ENCODE measurements around the gene STEEP1. TPM values are rescaled to one million over a fixed set of nuclear protein-coding genes. Genes with fewer than 3 reads are reported as not detected.

Gene STEEP1
- total and polyA plus RNA-seq, 10 of the 15 experiments (the other 5 are each of a cell fraction or from before 2014, with no cell fraction given), result 15.1 to 53.8 (median 26.0) TPM

DNA sequence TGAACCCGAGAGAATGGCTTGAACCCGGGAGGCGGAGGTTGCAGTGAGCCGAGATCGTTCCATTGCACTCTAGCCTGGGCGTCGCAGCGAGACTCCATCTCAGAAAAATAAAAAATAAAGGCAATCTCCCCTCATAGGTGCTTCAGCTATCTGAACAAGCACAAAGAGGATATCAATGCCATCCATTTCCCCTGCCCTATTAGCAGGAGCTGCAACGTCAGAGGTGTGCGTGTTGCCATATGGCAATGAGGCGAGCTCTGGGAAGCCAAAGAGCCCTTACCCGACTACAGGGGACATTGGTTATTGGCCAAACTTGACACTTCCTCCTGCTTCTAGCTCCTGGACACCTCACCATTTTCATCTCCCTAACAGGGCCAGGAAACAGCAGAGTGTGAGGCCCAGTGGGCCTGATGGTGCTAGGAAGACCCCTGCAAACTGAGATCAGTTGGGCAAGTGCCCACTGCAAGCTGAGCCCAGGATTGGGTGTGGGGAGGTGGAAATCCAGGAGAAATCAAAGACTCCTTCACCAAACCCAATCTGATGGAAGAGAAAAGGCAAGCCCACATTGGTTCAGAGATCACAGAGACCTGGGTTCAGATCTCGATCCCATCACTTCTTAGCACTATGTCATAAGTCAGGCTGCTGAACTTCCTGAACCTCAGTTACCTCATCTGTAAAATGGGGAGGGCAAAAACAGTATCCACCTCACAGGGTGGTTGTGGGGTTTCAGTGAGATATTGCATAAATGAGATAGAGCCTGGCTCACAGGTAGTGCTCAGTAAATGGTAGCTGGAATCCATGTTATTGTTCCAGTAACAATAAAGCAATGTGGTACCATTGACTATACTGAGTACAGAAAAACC, 75.8 kb downstream of the STEEP1 start:
- H3K27ac ChIP-seq (ENCODE audit: control insufficient read depth, insufficient read depth), result no peak overlapping the region
- no peaks in the 10 kb centered on the region for H3K27me3 ChIP-seq (replicated peaks in 1 of 2; ENCODE audit: control insufficient read depth in 2 of 2, insufficient read depth in 2 of 2, low read length in 1 of 2)
- RAD21 ChIA-PET (ENCODE audit: unreplicated experiment), result interaction anchor here (1.0 to 2.7 kb wide), 5 partner anchors 11 to 244 kb away, joined by 3 to 16 read pairs (median 3); no protein-coding TSS in a partner anchor
- H3K36me3 ChIP-seq (ENCODE audit: control insufficient read depth in 2 of 2, insufficient read depth in 2 of 2, low read length in 1 of 2), result no peaks in the 10 kb centered on the region
- no TSS peak for BruUV-seq (replicated peaks)
- FAIRE-seq, result no peak
- H3K4me1 ChIP-seq (ENCODE audit: control insufficient read depth, insufficient read depth, low read length), result no peaks in the 10 kb centered on the region
- CTCF ChIA-PET, result interaction anchor here (0.6 to 6.2 kb wide), 14 partner anchors 11 to 295 kb away, joined by 3 to 59 read pairs (median 4); no protein-coding TSS in a partner anchor
- H4K20me1 ChIP-seq (ENCODE audit: control insufficient read depth, insufficient read depth), result no peaks in the 10 kb centered on the region
- no peak overlapping the region for H3K9ac ChIP-seq (ENCODE audit: control insufficient read depth, insufficient read depth, low read length)
- no peak overlapping the region for H2AFZ ChIP-seq (ENCODE audit: control insufficient read depth, low read depth, low read length)
- intact Hi-C loops (cut with micrococcal nuclease; ENCODE audit: unreplicated experiment) (loop anchor here (5.0 to 10.0 kb wide), 2 partner anchors 288 to 395 kb away; no protein-coding TSS in a partner anchor), in situ Hi-C loops (cut with MboI) (no loop called here)
- H3K79me2 ChIP-seq (ENCODE audit: control insufficient read depth, insufficient read depth, low read length), result no peaks in the 10 kb centered on the region
- SMC1A ChIA-PET (ENCODE audit: uncharacterized antibody, unreplicated experiment), result interaction anchor here (0.6 to 2.9 kb wide), 5 partner anchors 11 to 240 kb away, joined by 4 to 10 read pairs (median 7); no protein-coding TSS in a partner anchor
- TF ChIP-seq, protein P1, sequence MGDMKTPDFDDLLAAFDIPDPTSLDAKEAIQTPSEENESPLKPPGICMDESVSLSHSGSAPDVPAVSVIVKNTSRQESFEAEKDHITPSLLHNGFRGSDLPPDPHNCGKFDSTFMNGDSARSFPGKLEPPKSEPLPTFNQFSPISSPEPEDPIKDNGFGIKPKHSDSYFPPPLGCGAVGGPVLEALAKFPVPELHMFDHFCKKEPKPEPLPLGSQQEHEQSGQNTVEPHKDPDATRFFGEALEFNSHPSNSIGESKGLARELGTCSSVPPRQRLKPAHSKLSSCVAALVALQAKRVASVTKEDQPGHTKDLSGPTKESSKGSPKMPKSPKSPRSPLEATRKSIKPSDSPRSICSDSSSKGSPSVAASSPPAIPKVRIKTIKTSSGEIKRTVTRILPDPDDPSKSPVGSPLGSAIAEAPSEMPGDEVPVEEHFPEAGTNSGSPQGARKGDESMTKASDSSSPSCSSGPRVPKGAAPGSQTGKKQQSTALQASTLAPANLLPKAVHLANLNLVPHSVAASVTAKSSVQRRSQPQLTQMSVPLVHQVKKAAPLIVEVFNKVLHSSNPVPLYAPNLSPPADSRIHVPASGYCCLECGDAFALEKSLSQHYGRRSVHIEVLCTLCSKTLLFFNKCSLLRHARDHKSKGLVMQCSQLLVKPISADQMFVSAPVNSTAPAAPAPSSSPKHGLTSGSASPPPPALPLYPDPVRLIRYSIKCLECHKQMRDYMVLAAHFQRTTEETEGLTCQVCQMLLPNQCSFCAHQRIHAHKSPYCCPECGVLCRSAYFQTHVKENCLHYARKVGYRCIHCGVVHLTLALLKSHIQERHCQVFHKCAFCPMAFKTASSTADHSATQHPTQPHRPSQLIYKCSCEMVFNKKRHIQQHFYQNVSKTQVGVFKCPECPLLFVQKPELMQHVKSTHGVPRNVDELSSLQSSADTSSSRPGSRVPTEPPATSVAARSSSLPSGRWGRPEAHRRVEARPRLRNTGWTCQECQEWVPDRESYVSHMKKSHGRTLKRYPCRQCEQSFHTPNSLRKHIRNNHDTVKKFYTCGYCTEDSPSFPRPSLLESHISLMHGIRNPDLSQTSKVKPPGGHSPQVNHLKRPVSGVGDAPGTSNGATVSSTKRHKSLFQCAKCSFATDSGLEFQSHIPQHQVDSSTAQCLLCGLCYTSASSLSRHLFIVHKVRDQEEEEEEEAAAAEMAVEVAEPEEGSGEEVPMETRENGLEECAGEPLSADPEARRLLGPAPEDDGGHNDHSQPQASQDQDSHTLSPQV (IDR thresholded peaks at IDR 0.05), result no peak
- TF ChIP-seq PAX5 (IDR thresholded peaks at IDR 0.05; ENCODE audit: borderline replicate concordance, low read depth, low read length), result no peak
- DNase-seq (ENCODE audit: low read depth, low spot score), result no peak
- no peak overlapping the region for H3K4me3 ChIP-seq
- POLR2A ChIA-PET, result interaction anchor here (2.0 kb wide), 1 partner anchor 12 kb away, joined by 5 read pairs; no protein-coding TSS in a partner anchor
- WGBS (ENCODE audit: insufficient coverage, insufficient replicate concordance, low lambda C conversion rate, missing lambda C conversion rate), result 45% methylated on average over 13 of the region's 13 CpGs
- no peak for ATAC-seq
- no peaks in the 10 kb centered on the region for H3K9me3 ChIP-seq (replicated peaks; ENCODE audit: control insufficient read depth, insufficient read depth, low read length)
- H3K4me2 ChIP-seq (ENCODE audit: control insufficient read depth, insufficient read depth), result no peak overlapping the region

Measured in GM12878 (cell line).